Ishikawa (cell line): ENCODE results near the gene CFAP57.

Experiments
- CEBPB ChIP-seq: IDR thresholded peaks from 2 replicates; pipeline ENCODE4 v1.6.1; 2012
- CREB1 ChIP-seq: IDR thresholded peaks from 2 replicates; pipeline ENCODE4 v1.6.1; 2012; ENCODE audit warnings: low read depth
- EGR1 ChIP-seq: IDR thresholded peaks from 2 replicates; pipeline ENCODE4 v1.6.1; 2012
- EP300 ChIP-seq: IDR thresholded peaks from 2 replicates; pipeline ENCODE4 v1.6.1; 2012; ENCODE audit warnings: borderline replicate concordance
- FOXM1 ChIP-seq: IDR thresholded peaks from 2 replicates; pipeline ENCODE4 v1.6.1; 2012; ENCODE audit warnings: low read depth, borderline replicate concordance
- NFIC ChIP-seq: IDR thresholded peaks from 2 replicates; pipeline ENCODE4 v1.6.1; 2012
- RAD21 ChIP-seq: IDR thresholded peaks from 2 replicates; pipeline ENCODE4 v1.6.1; 2012; ENCODE audit warnings: low read depth
- TAF1 ChIP-seq: IDR thresholded peaks from 2 replicates; pipeline ENCODE4 v1.6.1; 2012; ENCODE audit warnings: low read depth, mild to moderate bottlenecking
- TCF12 ChIP-seq: IDR thresholded peaks from 2 replicates; pipeline ENCODE4 v1.6.1; 2012; ENCODE audit warnings: low read depth
- TEAD4 ChIP-seq: IDR thresholded peaks from 2 replicates; pipeline ENCODE4 v1.6.1; 2012
- YY1 ChIP-seq: IDR thresholded peaks from 2 replicates; pipeline ENCODE4 v1.6.1; 2012; ENCODE audit warnings: low read depth
- ZBTB7A ChIP-seq: IDR thresholded peaks from 2 replicates; pipeline ENCODE4 v1.6.1; 2012; ENCODE audit warnings: low read depth
- TF ChIP-seq, protein P1 (sequence below): IDR thresholded peaks from 2 replicates; pipeline ENCODE4 v1.6.1; 2012
- TF ChIP-seq, protein P2 (sequence below): IDR thresholded peaks from 2 replicates; pipeline ENCODE4 v1.6.1; 2012; ENCODE audit warnings: low read depth, mild to moderate bottlenecking
- TF ChIP-seq, protein P3 (sequence below): IDR thresholded peaks from 2 replicates; pipeline ENCODE4 v1.6.1; 2012

CFAP57 gene

DNA sequence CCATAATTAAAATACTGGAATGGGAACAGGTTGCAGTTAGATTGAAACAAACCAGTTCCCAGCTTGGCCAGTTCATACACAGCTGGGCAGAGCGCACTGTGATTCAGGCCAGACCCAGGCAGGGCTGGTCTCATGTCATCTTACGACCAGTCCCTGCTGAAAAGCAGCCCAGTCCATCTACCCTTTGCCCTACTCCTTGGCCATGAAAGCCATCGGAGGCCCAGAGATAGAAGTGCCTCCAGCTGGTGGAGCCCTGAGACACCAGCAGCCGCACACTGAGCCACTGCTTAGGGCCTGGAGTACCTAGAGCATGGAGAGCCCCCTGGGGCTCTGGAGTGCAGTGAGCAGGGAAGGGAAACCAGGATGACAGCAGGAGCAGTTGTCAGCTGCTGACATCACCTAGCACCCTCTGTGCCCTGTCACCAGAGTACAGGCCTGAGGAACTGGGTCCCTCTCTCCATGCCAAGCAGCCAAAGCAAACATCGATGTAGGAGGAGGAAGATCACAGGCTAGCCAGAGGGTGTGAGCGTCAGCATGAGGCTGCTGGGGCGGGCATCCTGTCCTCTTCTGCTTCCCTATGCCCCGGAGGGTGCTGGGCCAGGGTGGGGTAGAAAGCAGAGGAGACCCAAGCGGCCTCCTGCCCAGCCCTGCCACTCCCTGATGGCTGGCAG lies 63.5 kb downstream of the CFAP57 start:
- TF ChIP-seq TAF1 (no peak), CEBPB (no peak), TEAD4 (no peak), NFIC (no peak), ZBTB7A (no peak)

DNA sequence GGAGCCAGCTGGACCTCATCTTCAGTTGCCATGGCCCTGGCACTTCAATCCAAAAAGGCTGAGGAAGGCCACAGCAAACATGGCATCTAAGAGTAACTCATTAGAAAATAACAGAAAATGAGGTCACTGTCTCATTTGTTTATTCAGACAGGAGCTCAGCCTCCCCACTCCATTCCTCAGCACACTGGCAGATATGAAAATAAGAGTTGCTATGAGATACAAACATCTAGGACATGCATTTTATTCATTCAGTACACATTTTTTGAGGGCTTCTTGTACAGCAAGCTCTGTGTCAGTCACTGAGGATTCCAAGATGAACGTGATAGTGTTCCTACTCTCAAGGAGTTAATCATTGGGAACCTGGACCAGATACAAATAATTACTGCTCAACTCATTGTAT lies 65.0 kb downstream of the CFAP57 start:
- no peak for TF ChIP-seq TEAD4
- TF ChIP-seq NFIC = no peak
- TF ChIP-seq EP300 = no peak
- no peak for TF ChIP-seq CREB1

DNA sequence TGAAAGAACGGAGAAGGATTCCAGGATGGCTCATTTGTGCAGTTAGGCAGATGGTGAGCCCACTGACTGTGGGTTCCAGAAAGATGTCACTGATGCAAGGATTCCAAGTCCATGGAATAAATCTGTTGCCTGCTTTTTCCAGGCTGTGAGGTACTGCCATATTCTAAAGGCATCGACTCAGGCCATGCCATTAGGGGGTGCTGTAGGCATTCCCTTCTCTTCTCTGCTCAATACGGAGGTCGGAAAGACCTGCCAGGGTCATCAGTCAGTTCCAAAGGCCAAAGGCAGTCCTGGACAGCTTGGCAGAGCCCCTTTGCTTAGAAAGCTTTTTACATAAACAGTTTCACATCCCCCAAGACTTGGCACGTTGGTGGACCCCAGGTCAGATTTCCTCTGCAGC lies 66.0 kb downstream of the CFAP57 start:
- TF ChIP-seq TCF12 (no peak), RAD21 (peak; percentile 96)

DNA sequence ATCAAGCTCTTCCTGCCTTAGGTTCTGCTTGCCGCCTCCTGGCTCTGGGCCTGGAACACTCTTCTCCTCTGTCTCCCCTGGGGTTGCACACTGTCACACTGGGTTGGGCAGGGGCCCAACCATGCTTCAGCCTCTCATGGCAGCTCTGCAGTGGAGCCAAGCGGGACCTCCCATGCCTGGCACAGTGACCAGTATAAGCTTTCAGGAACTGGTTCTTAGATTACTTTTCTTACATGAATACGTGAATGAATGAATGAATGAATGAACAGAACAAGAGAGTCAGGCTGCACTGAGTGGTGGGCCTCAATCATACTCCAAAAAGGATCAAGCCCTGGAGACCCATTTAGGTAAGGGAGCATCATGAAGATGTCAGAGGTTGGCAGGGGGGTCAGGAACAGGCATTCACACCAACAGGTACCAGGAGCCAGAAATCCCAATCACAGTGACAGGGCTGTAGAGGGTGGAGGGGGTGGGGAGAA lies 66.9 kb downstream of the CFAP57 start:
- no peak for TF ChIP-seq NFIC
- TF ChIP-seq EGR1 = no peak
- TF ChIP-seq TAF1 = no peak
- no peak for TF ChIP-seq CEBPB
- no peak for TF ChIP-seq YY1
- TF ChIP-seq ZBTB7A = no peak
- no peak for TF ChIP-seq EP300
- TF ChIP-seq, protein P1, sequence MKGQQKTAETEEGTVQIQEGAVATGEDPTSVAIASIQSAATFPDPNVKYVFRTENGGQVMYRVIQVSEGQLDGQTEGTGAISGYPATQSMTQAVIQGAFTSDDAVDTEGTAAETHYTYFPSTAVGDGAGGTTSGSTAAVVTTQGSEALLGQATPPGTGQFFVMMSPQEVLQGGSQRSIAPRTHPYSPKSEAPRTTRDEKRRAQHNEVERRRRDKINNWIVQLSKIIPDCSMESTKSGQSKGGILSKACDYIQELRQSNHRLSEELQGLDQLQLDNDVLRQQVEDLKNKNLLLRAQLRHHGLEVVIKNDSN = no peak
- no peak for TF ChIP-seq FOXM1
- TF ChIP-seq, protein P2, sequence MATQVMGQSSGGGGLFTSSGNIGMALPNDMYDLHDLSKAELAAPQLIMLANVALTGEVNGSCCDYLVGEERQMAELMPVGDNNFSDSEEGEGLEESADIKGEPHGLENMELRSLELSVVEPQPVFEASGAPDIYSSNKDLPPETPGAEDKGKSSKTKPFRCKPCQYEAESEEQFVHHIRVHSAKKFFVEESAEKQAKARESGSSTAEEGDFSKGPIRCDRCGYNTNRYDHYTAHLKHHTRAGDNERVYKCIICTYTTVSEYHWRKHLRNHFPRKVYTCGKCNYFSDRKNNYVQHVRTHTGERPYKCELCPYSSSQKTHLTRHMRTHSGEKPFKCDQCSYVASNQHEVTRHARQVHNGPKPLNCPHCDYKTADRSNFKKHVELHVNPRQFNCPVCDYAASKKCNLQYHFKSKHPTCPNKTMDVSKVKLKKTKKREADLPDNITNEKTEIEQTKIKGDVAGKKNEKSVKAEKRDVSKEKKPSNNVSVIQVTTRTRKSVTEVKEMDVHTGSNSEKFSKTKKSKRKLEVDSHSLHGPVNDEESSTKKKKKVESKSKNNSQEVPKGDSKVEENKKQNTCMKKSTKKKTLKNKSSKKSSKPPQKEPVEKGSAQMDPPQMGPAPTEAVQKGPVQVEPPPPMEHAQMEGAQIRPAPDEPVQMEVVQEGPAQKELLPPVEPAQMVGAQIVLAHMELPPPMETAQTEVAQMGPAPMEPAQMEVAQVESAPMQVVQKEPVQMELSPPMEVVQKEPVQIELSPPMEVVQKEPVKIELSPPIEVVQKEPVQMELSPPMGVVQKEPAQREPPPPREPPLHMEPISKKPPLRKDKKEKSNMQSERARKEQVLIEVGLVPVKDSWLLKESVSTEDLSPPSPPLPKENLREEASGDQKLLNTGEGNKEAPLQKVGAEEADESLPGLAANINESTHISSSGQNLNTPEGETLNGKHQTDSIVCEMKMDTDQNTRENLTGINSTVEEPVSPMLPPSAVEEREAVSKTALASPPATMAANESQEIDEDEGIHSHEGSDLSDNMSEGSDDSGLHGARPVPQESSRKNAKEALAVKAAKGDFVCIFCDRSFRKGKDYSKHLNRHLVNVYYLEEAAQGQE = no peak
- TF ChIP-seq, protein P3, sequence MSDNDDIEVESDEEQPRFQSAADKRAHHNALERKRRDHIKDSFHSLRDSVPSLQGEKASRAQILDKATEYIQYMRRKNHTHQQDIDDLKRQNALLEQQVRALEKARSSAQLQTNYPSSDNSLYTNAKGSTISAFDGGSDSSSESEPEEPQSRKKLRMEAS = no peak
- TF ChIP-seq TEAD4 = no peak
- no peak for TF ChIP-seq CREB1
- no peak for TF ChIP-seq TCF12
- no peak for TF ChIP-seq RAD21

DNA sequence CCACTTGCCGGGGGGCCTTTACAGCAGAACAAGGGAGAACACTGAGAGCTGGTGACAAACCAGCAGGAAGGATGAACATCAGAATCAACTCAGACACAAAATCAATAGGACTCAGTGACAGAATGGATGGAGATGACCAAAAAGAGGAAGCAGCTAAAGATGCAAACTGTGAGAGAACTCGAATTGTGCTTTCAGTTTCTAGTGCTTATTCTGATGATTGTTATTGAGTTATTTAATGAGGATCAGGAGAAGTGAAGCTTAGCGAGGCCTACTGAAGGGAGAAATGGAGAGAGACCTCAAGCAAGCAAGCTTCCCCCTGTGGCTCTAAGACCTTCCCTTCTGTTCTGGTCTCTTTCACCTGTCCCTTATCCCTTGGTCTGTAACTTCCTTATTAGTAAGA lies 67.4 kb downstream of the CFAP57 start:
- no peak for TF ChIP-seq EGR1
- TF ChIP-seq EP300 = no peak

DNA sequence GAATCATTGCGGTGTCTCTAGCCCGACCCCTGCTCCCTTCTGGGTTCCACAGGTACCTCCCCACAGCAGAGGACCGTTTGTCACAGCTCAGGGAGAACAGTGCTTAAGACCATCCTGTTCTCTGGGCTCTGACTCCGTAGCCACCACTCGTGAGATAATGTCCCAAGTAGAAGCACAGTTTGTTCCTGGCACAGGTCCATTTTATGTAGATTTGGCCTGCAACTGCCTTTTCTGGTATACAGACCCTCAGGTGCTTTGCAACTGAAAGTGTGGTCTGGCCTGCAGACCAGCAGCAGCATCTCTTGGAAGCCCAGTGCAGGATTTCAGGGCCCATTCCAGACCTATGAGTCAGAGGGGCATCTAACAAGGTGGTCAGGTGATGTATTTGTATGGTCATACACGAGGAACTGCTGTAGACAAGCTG lies 69.3 kb downstream of the CFAP57 start:
- TF ChIP-seq TAF1 (no peak), YY1 (no peak), CEBPB (no peak)
- TF ChIP-seq, protein P1 = peak; percentile 48

DNA sequence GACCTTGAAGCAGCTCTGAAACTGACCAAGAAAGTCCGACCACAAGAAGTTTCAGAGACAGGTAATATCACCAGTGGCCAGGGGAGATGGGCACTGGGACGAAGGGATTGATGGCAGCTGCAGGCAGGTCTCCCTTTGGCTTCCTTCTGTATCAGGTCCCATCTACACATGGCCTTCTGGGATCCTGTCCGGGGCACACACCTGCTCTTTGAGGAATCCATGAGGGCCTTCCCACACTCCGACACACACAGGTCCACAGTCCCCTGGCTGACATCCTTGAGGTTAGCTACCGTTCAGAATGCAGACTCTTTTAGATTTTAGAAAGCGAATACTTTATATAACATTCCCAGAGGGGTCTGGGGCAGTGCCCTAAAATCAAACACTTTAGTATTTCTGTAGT lies 71.2 kb downstream of the CFAP57 start:
- TF ChIP-seq FOXM1 (no peak), TCF12 (no peak), TEAD4 (no peak)

DNA sequence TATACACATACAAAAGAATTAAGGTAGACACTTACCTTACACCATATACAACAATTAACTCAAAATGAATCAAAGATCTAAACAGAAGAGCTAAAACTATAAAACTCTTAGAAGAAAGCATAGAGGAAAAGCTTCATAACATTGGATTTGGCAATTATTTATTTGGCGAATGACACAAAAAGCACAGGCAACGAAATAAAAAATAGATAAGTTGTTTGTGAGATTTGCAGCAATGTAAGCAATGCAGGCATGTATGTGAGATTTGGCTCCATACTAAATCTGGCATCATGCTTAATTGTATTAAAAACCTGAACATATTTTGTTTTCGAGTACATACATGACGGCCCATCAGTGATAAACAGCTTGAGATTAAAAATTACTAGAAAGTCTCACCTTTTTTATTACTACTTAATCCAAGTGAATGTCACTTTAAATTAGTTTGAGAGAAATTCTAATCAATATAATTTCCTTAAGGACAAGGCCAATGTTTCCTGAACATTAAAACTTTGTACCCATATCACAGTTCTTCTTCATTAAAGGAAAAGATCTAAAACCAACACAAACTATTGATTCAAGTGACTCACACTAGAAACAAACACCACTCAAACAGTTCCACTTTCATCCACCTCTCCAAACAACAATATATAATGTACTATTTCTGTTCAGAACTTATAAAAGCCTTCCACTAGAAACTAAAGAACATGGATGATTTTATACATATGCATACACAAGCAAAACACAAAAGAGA lies 74.5 kb downstream of the CFAP57 start:
- TF ChIP-seq NFIC (no peak), YY1 (no peak), FOXM1 (no peak), EGR1 (no peak), RAD21 (no peak), CEBPB (no peak), TEAD4 (no peak)
- TF ChIP-seq, protein P3 = no peak
- TF ChIP-seq, protein P1 = no peak
